GM19193 (cell line): ENCODE measurements around the gene HOXA11.

Experiments
- POLR2A ChIP-seq: IDR thresholded peaks from 4 replicates; pipeline ENCODE4 v1.6.1; 2011; ENCODE audit not compliant: insufficient read depth, insufficient read length; ENCODE audit errors: extremely low read depth

The HOXA11 gene

DNA sequence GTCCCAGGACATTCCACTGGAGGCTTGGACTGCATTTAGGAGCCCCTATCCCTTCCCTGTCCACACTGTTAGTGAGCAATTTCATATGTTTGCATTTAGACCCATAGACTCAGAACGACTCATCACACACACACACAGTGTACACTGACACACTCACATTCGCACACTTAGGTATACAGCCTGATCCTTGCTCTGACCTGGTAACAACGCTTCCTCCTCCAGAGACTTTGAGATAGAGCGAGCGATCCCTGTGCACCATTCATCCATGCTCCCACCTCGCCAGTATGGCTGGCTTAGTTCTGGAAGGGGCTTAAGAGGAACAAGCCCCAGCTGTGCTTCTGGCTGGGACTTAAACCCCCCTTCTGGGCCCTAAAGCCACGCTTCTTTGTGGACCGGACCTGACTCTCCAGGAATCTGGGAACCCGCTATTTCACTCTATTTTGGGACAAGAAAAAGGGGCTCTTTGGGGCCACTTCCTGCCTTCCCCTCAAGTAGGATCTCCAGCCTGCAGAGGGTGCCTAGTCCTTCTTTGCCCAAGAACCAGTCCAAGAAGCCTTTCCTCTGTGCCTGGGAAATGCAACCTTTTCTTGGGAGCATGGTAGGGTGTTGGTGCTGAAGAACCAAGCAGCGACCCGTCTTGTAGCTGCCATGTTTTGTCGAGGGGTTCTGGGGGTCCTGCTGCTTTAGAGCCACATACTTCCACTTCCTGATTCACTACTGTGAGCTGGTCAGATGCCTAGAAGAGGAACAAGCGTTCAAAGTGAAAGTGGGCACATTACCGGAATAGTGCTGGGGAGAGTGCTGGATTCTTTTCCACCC lies 15.9 kb upstream of the HOXA11 start:
- TF ChIP-seq POLR2A: no peak

DNA sequence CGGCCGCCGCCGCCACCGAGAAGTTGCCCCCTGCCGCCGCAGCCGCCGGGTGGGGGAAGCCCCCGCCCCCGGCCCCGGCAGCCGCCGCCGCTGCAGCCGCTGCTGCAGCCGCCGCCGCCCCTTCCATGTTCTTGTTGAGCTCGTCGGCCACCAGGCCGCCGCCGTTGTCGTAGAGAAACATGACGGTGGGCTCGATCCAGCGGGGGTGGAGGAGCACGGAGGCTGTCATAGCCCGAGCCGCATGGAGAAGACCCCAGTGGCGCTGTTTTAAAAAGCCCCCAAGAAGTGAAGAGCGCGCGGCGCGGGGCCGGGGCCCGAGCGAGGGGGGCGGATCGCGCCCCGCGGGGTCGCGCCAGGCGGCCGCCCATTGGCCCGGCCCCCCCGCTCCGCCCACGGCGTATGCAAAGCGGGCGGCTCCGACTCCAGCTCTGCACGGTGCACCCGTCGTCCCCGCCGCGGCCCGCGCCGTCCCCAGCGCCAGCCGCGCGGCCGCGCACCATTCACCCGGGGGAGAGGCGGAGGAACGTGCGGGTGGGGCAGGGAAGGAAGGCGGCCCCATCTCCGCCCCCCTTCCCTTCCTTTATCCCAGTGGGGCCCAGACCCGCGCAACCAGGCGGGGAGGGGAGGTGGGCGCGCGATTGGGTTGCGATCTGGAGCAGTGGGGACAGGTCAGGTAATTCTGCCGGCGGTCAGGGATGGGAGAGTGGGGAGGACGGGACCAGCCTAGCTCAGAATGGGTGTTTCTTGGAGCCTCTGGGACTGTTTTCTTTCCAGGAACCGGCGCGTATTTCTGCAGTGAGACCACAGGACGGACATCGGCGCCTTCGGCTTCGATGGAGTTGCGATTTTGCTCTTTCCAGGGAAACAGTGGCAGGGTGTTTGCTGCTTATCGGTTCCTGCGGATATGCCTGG lies 15.1 kb upstream of the HOXA11 start, which contains the start of gene HOXA13:
TSS of gene HOXA13 (minus strand) at position 243 of the 912 bp plus-strand sequence. CDS start at position 229, 14 bp downstream.
- no peak for TF ChIP-seq POLR2A

DNA sequence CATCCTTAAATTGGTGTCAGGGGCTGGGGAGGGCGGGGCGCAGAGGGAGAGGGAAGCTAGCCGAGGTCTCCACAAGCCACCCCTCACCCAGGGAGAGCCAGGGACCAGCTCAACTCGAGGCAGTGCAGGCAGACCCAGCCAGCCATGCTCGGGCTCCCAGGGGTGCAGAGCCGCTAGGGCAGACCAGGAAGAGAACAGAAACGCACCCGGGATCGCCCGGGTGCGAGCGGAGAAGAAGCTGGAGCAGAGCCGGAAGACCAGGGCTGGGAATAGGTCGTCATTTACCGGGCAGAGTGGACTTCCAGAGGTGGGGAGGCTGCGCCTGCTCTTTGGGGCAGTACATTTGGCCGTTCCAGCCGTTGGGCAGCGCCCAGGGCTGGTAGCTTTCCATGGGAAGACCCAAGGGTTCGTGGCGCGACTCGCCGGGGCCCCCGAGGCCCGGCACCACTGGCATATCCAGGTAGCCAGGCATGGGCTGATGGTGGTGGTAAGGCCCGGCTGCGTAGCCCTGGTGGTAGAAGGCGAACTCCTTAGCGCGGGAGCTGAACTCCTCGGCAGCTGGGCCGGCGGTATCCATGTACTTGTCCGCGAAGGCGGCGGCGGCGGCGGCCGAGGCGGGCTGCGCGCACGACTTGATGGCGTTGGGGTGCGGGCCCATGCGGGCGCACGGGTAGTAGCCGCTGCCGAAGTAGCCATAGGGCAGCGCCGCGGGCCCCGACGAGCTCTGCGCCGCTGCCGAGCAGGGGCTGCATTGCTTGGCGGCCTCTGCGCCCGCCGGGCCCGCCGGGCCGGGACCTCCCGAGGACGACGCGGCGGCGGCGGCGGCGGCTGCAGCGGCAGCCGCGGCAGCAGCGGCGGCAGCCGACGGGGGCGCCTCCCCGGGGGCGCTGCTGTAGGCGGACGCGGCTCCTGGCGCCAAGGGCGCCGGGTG lies 14.1 kb upstream of the HOXA11 start:
- no peak for TF ChIP-seq POLR2A

DNA sequence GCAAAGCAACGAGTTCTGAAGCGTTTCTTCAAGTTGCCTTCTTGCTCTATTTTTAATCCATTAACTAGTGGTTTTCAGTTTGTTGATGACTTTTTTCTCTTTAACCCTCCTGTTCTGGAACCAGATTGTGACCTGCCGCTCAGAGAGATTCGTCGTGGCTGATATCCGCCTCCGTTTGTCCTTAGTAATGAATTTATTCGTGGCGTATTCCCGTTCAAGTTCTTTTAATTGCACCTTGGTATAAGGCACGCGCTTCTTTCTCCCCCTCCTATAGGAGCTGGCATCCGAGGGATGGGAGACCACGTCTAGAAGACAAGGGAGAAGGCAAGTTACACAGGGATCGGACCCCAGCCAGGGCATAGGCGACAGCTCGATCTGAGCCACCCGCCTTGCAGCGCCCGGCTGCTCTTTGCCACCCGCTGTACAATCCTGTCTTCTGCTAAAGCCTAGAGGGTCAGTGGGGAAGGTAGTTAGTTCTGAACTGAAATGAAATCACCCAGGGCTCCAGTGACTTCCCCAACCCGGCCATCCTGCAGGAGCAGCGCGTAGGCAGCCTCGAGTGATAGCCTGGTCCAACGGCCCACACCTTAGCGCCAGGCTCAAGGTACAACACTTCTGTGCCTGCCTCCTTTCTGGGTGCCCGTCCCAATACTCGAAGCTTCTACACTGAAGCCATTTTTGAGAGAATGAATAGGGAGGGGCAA lies 13.3 kb upstream of the HOXA11 start:
- TF ChIP-seq POLR2A: no peak

DNA sequence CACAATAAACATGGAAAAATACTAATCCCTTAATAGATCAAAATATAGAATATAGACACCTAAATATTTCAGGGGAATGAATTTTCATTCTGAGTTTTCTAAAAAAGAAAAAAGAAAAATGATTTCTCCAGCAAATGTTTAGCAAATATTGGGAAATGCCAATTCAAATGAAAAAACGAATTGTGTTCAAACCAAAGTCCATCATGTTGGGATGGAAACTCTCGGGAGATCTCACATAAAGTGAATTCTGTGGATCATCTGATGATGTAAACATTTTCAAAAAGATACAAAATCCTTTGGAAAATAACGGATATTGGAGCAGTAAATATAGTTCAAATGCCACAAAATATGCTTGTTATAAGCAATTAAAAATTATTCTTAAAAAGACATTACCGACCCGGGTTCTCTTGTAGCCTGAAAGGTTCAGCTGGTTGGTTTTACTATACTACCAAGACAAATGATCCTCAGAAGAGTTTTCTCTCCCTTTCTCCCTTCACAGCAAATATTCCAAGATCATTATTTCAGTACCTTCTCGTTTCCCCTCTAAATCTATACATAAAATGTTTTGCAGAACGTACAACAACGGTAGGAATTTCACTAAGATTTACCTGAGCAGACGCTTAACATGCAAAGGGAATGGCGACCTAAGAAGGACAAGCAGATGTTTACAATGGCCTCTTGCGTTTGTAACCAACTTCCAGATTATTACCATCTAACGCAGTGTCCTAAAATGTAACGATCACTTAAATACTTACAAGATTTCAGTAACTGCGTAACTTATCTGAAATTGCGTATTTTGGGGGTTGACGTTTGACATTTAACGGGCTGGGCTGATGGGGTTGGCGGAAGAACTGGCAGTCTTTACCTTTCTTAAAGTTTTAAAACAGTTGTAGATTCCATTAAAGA lies 12.4 kb upstream of the HOXA11 start:
- no peak for TF ChIP-seq POLR2A

DNA sequence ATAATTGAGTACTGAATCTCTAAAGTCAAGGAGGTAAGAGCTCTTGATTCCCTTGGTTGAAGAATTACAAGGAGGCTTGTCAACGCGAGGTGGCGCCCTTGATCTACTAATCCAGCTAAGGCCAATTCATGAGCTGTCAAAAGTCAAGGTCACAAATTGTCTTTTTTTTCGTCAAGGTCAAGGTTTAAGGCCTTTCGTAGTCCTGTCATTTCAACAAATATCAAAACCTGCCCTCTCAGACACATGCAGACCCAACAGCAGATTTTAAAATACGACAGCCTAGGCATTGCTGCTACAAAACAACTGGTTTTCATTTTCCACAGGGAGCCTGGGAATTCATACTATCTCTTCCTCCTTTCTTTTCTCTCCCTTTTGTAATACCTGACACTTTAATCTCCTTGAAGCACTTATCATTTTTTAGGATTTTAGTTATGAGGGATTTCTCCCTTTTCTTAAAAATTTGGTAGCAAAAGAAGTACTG lies 11.3 kb upstream of the HOXA11 start:
- no peak for TF ChIP-seq POLR2A

DNA sequence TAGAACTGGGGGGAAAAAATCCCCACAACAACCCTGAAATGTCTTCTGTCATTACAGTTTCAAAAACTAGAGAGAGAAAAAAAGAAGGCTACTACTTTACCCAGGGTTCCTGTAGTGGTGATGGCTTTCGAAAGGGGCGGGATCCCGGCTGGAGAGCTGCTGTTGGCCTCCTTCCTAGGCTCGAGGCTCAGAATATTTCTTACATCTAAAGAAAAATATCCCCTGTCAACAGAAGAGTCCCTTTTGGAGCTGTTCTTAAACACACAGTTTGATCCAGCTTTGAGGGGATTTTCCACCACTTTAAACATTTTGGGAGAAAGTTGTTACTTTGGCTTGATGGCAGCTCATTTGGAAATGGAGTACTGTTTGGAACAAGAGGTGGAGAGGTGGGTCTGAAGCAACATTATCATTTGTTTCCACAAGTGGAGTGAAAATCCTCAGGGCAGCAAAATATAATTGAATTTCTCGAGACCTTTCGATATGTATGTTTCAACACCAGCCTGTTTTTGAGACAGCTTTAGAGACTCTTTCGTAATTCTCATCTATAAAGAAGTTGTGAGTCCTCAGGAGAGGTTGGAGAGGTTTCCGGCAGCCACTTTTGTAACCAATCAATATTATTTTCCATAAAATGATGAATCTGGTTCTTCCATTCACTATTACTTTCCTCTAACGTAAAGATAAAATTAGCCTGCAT lies 9.8 kb upstream of the HOXA11 start:
- TF ChIP-seq POLR2A: no peak

DNA sequence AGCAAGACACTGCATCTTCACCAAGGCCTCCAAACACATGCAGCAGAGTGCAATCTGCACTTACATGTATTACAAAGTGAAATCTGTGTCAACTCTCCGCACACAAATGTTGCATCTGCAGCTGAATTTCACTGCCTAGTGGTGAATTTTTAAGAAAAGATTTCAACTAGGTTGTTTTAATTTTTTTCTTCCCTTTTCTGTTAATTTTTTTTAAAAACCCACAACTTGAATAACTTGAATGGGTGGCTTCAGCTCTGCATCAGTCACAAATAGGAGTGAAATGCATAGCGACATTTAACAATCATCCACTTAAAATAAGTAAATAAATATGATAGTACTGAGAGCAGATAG lies 8.9 kb upstream of the HOXA11 start:
- TF ChIP-seq POLR2A: no peak

DNA sequence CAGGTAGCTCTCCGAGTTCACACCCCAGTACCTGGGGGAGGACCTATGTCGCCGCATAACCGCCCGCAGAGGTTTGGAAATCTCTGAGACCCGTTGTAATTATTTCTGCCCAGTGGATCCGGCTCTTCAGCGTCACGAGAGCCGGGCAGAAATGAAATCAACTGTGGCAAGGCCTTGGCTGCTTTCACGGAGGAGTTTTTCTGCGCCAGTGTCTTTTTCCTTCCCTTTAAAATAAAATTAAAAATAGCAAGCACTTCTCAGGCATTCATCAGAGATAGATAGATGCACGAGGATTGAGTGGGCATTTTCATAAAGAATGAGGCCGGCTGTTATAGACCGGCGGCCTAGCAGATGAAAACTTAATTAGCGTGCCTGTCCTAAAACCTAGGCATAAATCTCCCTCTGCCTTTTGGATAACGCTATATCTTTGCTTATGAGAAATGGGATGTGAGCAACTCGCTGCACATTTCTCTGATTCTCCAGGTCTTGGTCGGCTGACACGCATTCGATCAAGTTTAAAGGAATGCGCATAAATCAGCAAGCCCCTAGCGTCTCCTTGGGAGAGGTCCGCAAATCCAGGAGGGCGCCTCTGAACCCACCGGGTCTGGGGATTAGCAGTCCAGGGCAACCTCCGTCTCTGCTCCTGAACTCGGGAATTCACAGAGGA lies 8.4 kb upstream of the HOXA11 start:
- no peak for TF ChIP-seq POLR2A

DNA sequence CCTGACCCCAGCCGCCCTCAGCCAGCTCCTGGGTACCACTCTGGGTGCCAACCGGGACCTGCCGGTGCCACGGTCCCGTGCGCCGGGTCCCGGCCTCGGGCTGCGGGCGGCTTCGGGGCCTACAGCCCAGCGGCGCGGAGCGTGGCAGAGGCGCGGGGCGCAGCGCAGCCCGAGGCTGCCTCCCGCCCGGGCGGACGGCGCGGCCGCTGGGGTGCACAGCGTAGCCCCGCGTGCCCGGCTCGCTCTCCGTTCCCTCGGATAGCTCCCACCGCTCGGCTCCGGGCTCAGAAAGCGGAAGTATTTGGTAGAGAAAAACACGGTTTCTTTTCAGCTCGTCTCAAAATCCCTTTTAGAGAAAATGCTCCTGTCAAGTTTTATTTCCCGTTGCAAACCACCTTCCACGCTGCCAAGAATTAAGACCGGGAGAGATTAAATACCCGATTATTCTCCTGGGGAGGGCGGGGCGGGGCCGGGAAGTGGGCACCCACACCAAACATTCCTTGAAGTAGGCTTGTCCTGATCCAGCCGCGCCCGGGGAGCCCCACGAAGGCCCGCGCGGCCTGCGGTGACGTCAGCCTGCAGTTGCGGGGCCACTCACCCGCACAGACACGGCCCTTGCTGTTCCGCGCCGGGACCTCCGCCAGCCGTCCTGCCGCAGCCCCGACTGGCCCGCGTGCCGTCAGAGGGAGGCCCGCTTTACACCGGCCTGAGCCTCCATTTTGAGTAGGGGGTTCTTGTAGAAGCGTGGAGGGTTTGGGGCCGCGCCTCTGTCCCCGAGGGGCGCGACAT lies 7.7 kb upstream of the HOXA11 start:
- TF ChIP-seq POLR2A: no peak
